Measurements from ENCODE around the gene AOPEP.
A peak's percentile ranks its signal among the peaks of the same experiment; 100 is the strongest.

AOPEP gene

GRCh38 chr9:94767331-94768072 is 41.0 kb downstream of the AOPEP start:
- no peak for DNase-seq

- no peak for DNase-seq
These were observed 42.3 kb downstream of the AOPEP start for GRCh38 chr9:94768766-94769165.

GRCh38 chr9:94770334-94770733 is 43.8 kb downstream of the AOPEP start:
- DNase-seq: no peak

GRCh38 chr9:94771096-94771495 is 44.6 kb downstream of the AOPEP start:
- DNase-seq: no peak

GRCh38 chr9:94772144-94772543 is 45.6 kb downstream of the AOPEP start:
- no peak for DNase-seq

- DNase-seq: peak; percentile 89
These were observed 46.3 kb downstream of the AOPEP start for GRCh38 chr9:94772639-94773303.

GRCh38 chr9:94773655-94774054 is 47.2 kb downstream of the AOPEP start:
- no peak for DNase-seq

GRCh38 chr9:94778013-94778412 is 51.5 kb downstream of the AOPEP start:
- no peak for DNase-seq

- DNase-seq: no peak
These were observed 52.5 kb downstream of the AOPEP start for GRCh38 chr9:94779031-94779430.

GRCh38 chr9:94779693-94780290 is 53.3 kb downstream of the AOPEP start:
- DNase-seq: no peak

- DNase-seq: no peak
These were observed 54.0 kb downstream of the AOPEP start for GRCh38 chr9:94780516-94780950.

- DNase-seq: no peak
These were observed 56.0 kb downstream of the AOPEP start for GRCh38 chr9:94782355-94783101.

GRCh38 chr9:94783102-94783682 is 56.7 kb downstream of the AOPEP start:
- DNase-seq: peak; percentile 96

GRCh38 chr9:94783928-94784327 is 57.4 kb downstream of the AOPEP start:
- no peak for DNase-seq

- DNase-seq: no peak
These were observed 59.0 kb downstream of the AOPEP start for GRCh38 chr9:94785215-94786169.

GRCh38 chr9:94786586-94786985 is 60.1 kb downstream of the AOPEP start:
- no peak for DNase-seq

GRCh38 chr9:94787266-94787665 is 60.8 kb downstream of the AOPEP start:
- DNase-seq: no peak

- no peak for DNase-seq
These were observed 62.1 kb downstream of the AOPEP start for GRCh38 chr9:94788570-94789105.

- DNase-seq: no peak
These were observed 64.9 kb downstream of the AOPEP start for GRCh38 chr9:94791435-94791834.

- peak; percentile 56 for DNase-seq
These were observed 66.0 kb downstream of the AOPEP start for GRCh38 chr9:94792511-94792910.

GRCh38 chr9:94794476-94795167 is 68.1 kb downstream of the AOPEP start:
- no peak for DNase-seq

Measured in NCI-H2029 treated with DMSO at 0.1 percent for 48 hours (cell line).